H9 (cell line): ENCODE results near the gene RNF114. TPM values are rescaled to one million over a fixed set of nuclear protein-coding genes. Genes with fewer than 3 reads are reported as not detected.
"Not testable (repeated sequence)": the region's sequence is repeated elsewhere in the genome, so short reads cannot be mapped to it uniquely, and the experiment has no call there.

Experiments used
- DNase-seq: peaks from one replicate; pipeline ENCODE4 v3.0.0-alpha.2; 2017
- H2AFZ ChIP-seq: one replicate; pipeline ENCODE4 v1.6.1; 2013; ENCODE audit warnings: mild to moderate bottlenecking, low read length, control low read depth, moderate library complexity
- H2AK5ac ChIP-seq: 2 replicates; pipeline ENCODE4 v1.6.1; 2013; ENCODE audit warnings: low read length, control low read depth, mixed read lengths; ENCODE audit not compliant: insufficient read length
- H2BK120ac ChIP-seq: one replicate; pipeline ENCODE4 v1.6.1; 2013; ENCODE audit warnings: low read depth, mild to moderate bottlenecking, low read length, control low read depth, inconsistent platforms; ENCODE audit not compliant: poor library complexity, severe bottlenecking
- H2BK12ac ChIP-seq: 2 replicates; pipeline ENCODE4 v1.6.1; 2013; ENCODE audit warnings: low read length, control low read depth, mixed read lengths, low read depth; ENCODE audit not compliant: insufficient read length
- H2BK15ac ChIP-seq: 2 replicates; pipeline ENCODE4 v1.6.1; 2013; ENCODE audit warnings: low read depth, low read length, control low read depth
- H2BK20ac ChIP-seq: one replicate; pipeline ENCODE4 v1.6.1; 2013; ENCODE audit warnings: low read depth, mild to moderate bottlenecking, low read length, control low read depth, inconsistent platforms; ENCODE audit not compliant: poor library complexity, severe bottlenecking
- H2BK5ac ChIP-seq: 2 replicates; pipeline ENCODE4 v1.6.1; 2013; ENCODE audit warnings: low read length, control low read depth, mixed read lengths; ENCODE audit not compliant: insufficient read length
- H3K14ac ChIP-seq: 2 replicates; pipeline ENCODE4 v1.6.1; 2013; ENCODE audit warnings: low read length, control low read depth; ENCODE audit not compliant: insufficient read depth
- H3K18ac ChIP-seq: 2 replicates; pipeline ENCODE4 v1.6.1; 2013; ENCODE audit warnings: low read depth, mild to moderate bottlenecking, mixed read lengths, low read length, control low read depth; ENCODE audit not compliant: insufficient read length
- H3K23ac ChIP-seq: 2 replicates; pipeline ENCODE4 v1.6.1; 2013; ENCODE audit warnings: low read length, control low read depth, mixed read lengths, low read depth; ENCODE audit not compliant: insufficient read length
- H3K23me2 ChIP-seq: 2 replicates; pipeline ENCODE4 v1.6.1; 2013; ENCODE audit warnings: low read depth, mild to moderate bottlenecking, mixed read lengths, low read length, control low read depth; ENCODE audit not compliant: insufficient read length, poor library complexity, severe bottlenecking
- H3K27ac ChIP-seq: 2 replicates; pipeline ENCODE4 v1.5.1; 2013; ENCODE audit warnings: low read length, control low read depth, mixed read lengths, low read depth; ENCODE audit not compliant: insufficient read length
- H3K27me3 ChIP-seq: 2 replicates; pipeline ENCODE4 v1.6.1; 2013; ENCODE audit warnings: low read length, control low read depth, inconsistent platforms; ENCODE audit not compliant: insufficient read depth
- H3K4ac ChIP-seq: 2 replicates; pipeline ENCODE4 v1.6.1; 2013; ENCODE audit warnings: low read depth, mild to moderate bottlenecking, control low read depth, inconsistent platforms, low read length, moderate library complexity
- H3K4me1 ChIP-seq: 2 replicates; pipeline ENCODE4 v1.6.1; 2013; ENCODE audit warnings: low read length, control low read depth, inconsistent platforms; ENCODE audit not compliant: insufficient read depth
- H3K4me2 ChIP-seq: 2 replicates; pipeline ENCODE4 v1.6.1; 2013; ENCODE audit warnings: low read length, control low read depth, mixed read lengths; ENCODE audit not compliant: insufficient read length, insufficient read depth
- H3K56ac ChIP-seq: 2 replicates; pipeline ENCODE4 v1.6.1; 2013; ENCODE audit warnings: low read depth, mild to moderate bottlenecking, mixed read lengths, low read length, control low read depth; ENCODE audit not compliant: insufficient read length
- H3K79me1 ChIP-seq: 2 replicates; pipeline ENCODE4 v1.6.1; 2013; ENCODE audit warnings: low read depth, mild to moderate bottlenecking, moderate library complexity, low read length, control low read depth, inconsistent platforms; ENCODE audit not compliant: insufficient read depth, poor library complexity, severe bottlenecking
- H3K79me2 ChIP-seq: 2 replicates; pipeline ENCODE4 v1.6.1; 2013; ENCODE audit warnings: low read length, control low read depth, inconsistent platforms; ENCODE audit not compliant: insufficient read depth
- H3K9ac ChIP-seq: 2 replicates; pipeline ENCODE4 v1.6.1; 2013; ENCODE audit warnings: low read length, control low read depth, mixed read lengths; ENCODE audit not compliant: insufficient read length; ENCODE audit errors: extremely low read depth
- H3K9me3 ChIP-seq: one replicate; pipeline ENCODE4 v1.6.1; 2013; ENCODE audit warnings: low read depth, low read length, inconsistent platforms; ENCODE audit not compliant: control insufficient read depth
- H3T11ph ChIP-seq: one replicate; pipeline ENCODE4 v1.6.1; 2013; ENCODE audit warnings: mild to moderate bottlenecking, low read length, control low read depth, inconsistent platforms
- H4K20me1 ChIP-seq: one replicate; pipeline ENCODE4 v1.6.1; 2013; ENCODE audit not compliant: control insufficient read depth, insufficient read length, insufficient read depth
- H4K5ac ChIP-seq: 2 replicates; pipeline ENCODE4 v1.6.1; 2013; ENCODE audit warnings: low read depth, mild to moderate bottlenecking, mixed read lengths, low read length, control low read depth; ENCODE audit not compliant: insufficient read length
- H4K8ac ChIP-seq: replicated peaks from 2 replicates; pipeline ENCODE4 v1.6.1; 2013; ENCODE audit warnings: low read length, control low read depth, mixed read lengths, low read depth; ENCODE audit not compliant: insufficient read length
- H4K91ac ChIP-seq: 2 replicates; pipeline ENCODE4 v1.6.1; 2013; ENCODE audit warnings: low read depth, mild to moderate bottlenecking, moderate library complexity, mixed read lengths, low read length, control low read depth; ENCODE audit not compliant: insufficient read length
- H3K27ac Mint-ChIP-seq, 3 experiments: 2 replicates in 2 of 3; 3 replicates in 1 of 3; pipeline ENCODE4 v1.8.0; 2020 to 2021; ENCODE audit warnings: mixed read lengths in 3 of 3, mild to moderate bottlenecking in 1 of 3, moderate library complexity in 1 of 3
- H3K27me3 Mint-ChIP-seq: 2 replicates; pipeline ENCODE4 v1.8.0; 2021; ENCODE audit warnings: low read depth, mild to moderate bottlenecking, moderate library complexity, mixed read lengths
- H3K36me3 Mint-ChIP-seq, 3 experiments: 2 replicates in 2 of 3; 3 replicates in 1 of 3; pipeline ENCODE4 v1.8.0; 2020 to 2021; ENCODE audit warnings: low read depth in 3 of 3, mixed read lengths in 3 of 3; ENCODE audit not compliant: insufficient read depth in 1 of 3
- H3K4me1 Mint-ChIP-seq, 2 experiments: 2 replicates each; pipeline ENCODE4 v1.8.0; 2020; ENCODE audit warnings: mixed read lengths in 2 of 2
- H3K4me3 Mint-ChIP-seq, 2 experiments: 2 replicates in 1 of 2; 3 replicates in 1 of 2; pipeline ENCODE4 v1.8.0; 2020 to 2021; ENCODE audit warnings: mild to moderate bottlenecking in 2 of 2, mixed read lengths in 2 of 2, moderate library complexity in 1 of 2
- H3K9me3 Mint-ChIP-seq, 2 experiments: 2 replicates in 1 of 2; 3 replicates in 1 of 2; pipeline ENCODE4 v1.8.0; 2020; ENCODE audit warnings: mild to moderate bottlenecking in 2 of 2, mixed read lengths in 2 of 2, moderate library complexity in 1 of 2
- CTCF ChIP-seq: fragments of 200-600 bp; sonication (generic); conservative IDR thresholded peaks from 3 replicates; pipeline ENCODE4 v1.8.0; 2021; ENCODE audit warnings: antibody characterized with exemption, mild to moderate bottlenecking
- WGBS: extraction: QIAGEN DNeasy Blood & Tissue Kit; methylation state at CpG from one replicate; pipeline ENCODE4 v1.1.7; 2013; ENCODE audit warnings: missing lambda C conversion rate, low lambda C conversion rate, mixed read lengths; ENCODE audit not compliant: insufficient read length; ENCODE audit errors: extremely low coverage; 5-methylcytosine and 5-hydroxymethylcytosine counted together
- total RNA-seq: library from RNA; stranded (reverse); gene quantifications from 2 replicates; pipeline ENCODE4 v1.2.1, GENCODE V29; 2021

The RNF114 gene
- total RNA-seq, 1 experiment from 2014 or later: 75.5 TPM

GRCh38 chr20:49976542-49976941, 40.3 kb downstream of the RNF114 start:
- no peak for DNase-seq
- Histone ChIP-seq H2BK120ac (no peak overlapping the region), H3K27me3 (peaks cover 2% of the 10 kb centered on the region; the same call in 1 of the 2 replicates), H3K4me1 (peaks cover 4% of the 10 kb centered on the region), H2BK12ac (no peak overlapping the region), H3K23me2 (no peaks in the 10 kb centered on the region), H3K18ac (no peak overlapping the region), H3K14ac (no peak overlapping the region), H2BK15ac (no peak overlapping the region), H2BK20ac (no peak overlapping the region), H4K5ac (no peak overlapping the region), H3K4me2 (no peak overlapping the region), H3K79me2 (no peaks in the 10 kb centered on the region), H3T11ph (no peak overlapping the region), H4K8ac (no peak overlapping the region), H3K9me3 (no peaks in the 10 kb centered on the region), H3K56ac (no peak overlapping the region), H2AK5ac (no peak overlapping the region), H3K23ac (no peak overlapping the region), H3K4ac (no peak overlapping the region), H3K9ac (no peak overlapping the region), H2AFZ (no peak overlapping the region), H4K91ac (no peak overlapping the region), H4K20me1 (no peaks in the 10 kb centered on the region), H3K79me1 (no peaks in the 10 kb centered on the region), H3K27ac (no peak overlapping the region), H2BK5ac (no peak overlapping the region)
- no CpG with 5 or more reads among the region's 2 CpGs for WGBS
- H3K4me3 Mint-ChIP-seq: no peak overlapping the region
- H3K4me1 Mint-ChIP-seq: peaks cover 27 to 34% of the 10 kb centered on the region in 2 experiments
- peaks cover 28% of the 10 kb centered on the region for H3K27me3 Mint-ChIP-seq
- H3K36me3 Mint-ChIP-seq: no peaks in the 10 kb centered on the region; a peak in 1 of 7 replicates
- no peaks in the 10 kb centered on the region; a peak in 1 of 5 replicates for H3K9me3 Mint-ChIP-seq
- no peak for TF ChIP-seq CTCF
- no peak overlapping the region for H3K27ac Mint-ChIP-seq

- not testable (repeated sequence) for H4K20me1 ChIP-seq, H4K91ac ChIP-seq
Observed at GRCh38 chr20:49977740-49978139, 41.5 kb downstream of the RNF114 start.

More at GRCh38 chr20:49977740-49978139, 41.5 kb downstream of the RNF114 start:
- no CpG with 5 or more reads among the region's 2 CpGs for WGBS
- not testable (repeated sequence) for H3K14ac ChIP-seq, H3K4ac ChIP-seq, H4K5ac ChIP-seq, H2BK5ac ChIP-seq, H3K23ac ChIP-seq, H3K9me3 ChIP-seq, H2BK12ac ChIP-seq, H2BK20ac ChIP-seq, H3K23me2 ChIP-seq, H3K79me1 ChIP-seq, H2AK5ac ChIP-seq, DNase-seq, H3K27ac Mint-ChIP-seq, H3K56ac ChIP-seq, H3K79me2 ChIP-seq, H3K9ac ChIP-seq, H3K27me3 ChIP-seq, H3K36me3 Mint-ChIP-seq, H3T11ph ChIP-seq, H3K4me2 ChIP-seq, H3K18ac ChIP-seq, H3K4me1 ChIP-seq, H2AFZ ChIP-seq, H4K8ac ChIP-seq, H3K9me3 Mint-ChIP-seq, H2BK15ac ChIP-seq, H2BK120ac ChIP-seq, H3K4me3 Mint-ChIP-seq, H3K27ac ChIP-seq
- peaks cover 36% of the 10 kb centered on the region for H3K27me3 Mint-ChIP-seq
- peaks cover 35 to 42% of the 10 kb centered on the region in 2 experiments for H3K4me1 Mint-ChIP-seq
